Smooth muscle cell of the brain vasculature (primary cell): Measurements from ENCODE around the gene G6PC3.
"Not testable (repeated sequence)": the region's sequence is repeated elsewhere in the genome, so short reads cannot be mapped to it uniquely, and the experiment has no call there.

Experiments used
- DNase-seq: peaks from one replicate; pipeline ENCODE4 v3.0.0-alpha.2; 2012; ENCODE audit warnings: low read depth, low spot score

The G6PC3 gene

DNA sequence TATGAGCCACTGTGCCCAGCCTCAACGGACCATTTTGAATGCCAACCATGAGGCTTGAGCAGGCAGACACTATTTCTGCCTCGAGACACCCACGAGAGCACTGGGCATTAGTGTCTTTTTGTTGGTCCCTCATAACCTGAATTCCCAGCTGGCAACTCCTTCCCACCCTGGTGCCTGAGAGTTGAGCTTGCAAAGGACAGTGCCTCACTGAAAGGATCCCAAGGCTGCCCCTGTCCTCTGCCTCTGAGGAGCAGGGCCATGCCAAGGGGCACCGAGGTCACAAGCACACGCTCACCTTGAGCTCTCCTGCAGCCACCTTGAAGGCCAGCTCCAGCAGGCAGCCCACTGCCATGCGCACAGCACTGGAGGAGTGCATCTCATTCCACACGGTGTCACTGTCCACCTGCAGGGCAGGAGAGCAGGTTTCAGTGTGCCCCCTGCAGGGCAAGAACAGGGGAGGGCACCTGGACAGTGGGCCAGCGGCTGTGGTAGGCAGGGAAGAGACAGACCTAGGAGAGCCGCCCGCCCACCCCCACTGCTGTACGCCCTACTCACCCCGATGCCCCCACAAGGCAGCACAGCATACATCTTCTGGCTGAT, 12.8 kb downstream of the G6PC3 start:
- no peak for DNase-seq

DNA sequence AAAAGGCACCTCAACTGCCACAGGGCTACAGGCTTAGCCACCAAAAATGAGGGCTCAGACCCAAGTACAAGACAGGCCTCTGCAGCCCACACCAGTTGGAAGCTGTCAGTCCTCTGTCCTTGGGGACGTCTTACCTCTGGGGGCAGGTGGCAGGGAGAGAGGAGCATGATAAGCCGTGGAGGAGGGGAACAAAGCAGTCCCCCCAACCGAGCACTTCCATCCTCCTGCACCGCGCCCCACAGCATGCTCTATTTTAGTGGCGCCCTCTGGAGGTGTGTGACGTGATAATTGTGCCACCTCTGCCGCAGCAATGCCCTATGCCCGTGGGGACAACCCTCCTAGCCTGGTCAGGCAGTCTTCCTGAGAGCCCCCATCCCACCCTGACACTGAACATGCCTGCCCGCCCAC, 13.6 kb downstream of the G6PC3 start:
- no peak for DNase-seq

DNA sequence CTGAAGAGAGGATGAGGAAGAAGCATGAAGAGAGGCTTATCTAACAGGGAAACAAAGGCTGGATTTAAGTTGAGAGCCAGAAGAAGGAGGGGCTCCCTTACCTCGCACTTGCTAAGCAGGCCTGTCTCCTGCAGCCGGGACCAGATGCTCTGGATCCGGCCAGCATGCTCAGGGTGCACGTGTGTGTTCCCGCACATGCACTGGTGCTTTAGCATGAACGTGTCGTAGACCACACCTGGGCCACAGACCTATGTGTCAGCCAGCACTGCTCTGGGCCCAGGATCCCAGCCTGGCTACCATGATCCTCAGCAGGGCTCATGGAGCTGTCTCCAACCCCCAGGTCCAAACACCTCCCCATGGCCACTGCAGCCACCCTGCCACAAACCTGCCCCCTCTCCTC, 14.4 kb downstream of the G6PC3 start:
- no peak for DNase-seq

DNA sequence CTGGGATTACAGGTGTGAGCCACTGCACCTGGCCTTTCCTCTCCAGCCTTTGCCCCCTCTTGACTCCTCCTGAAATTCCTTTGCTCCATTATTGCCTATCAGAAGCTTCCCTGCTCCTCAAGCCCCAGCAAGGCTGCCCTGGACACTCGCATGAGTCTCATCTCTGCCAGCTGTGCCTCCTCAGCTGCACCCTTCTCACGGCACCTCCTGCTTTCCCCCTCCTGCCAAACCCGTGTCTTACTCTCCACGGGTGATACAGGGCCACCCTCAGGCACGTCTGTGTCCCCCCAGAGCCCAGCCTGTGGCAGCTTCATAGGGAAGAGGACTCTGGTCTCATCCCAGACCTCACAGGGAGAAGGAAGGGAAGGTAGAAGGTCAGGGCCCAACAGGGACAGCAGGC, 15.4 kb downstream of the G6PC3 start:
- no peak for DNase-seq

DNA sequence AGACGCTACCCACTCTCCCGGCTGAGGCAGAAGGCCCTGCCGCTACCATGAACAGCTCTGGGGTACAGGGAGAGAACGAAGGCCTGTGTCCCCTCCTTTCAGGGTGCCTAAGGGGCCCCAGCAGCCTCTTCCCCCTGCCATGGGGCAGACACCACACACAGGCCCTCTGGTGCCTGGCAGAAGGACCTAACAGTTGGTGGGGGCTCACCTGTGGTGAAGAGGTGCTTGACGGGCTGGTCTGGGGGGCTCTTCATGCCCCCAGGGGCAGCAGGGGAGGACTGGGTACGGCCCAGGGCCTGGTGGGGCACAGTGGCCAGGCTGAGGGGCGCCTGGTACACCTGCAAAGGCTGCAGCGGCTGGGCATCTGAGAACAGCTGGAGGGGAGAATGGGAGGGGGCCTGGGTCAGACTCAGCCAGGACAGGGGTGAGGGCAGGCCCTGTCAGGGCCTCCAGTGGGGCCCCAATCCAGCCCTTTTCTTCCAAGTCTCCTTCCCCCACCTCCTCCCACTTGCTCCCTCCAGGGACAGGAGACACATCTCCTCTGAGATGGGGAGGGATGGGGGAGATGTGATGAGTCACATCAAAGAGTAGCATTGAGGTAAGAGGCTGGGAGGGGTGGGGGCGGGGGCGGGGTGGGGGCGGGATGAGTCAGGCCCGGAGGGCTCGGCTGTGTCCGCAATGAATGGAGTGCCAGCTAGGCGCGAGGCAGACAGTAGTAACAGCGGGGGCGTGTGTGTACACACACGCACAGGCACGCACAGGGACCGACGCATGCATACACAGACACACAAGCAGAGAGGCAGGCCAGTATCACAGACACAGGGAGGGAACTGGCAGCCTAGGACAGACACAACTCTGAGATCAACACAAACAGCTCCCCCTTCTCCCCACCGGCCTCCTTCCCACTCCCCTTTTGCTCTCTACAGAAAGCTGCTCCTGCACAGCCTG, 16.1 kb downstream of the G6PC3 start:
- DNase-seq = peak; percentile 50

DNA sequence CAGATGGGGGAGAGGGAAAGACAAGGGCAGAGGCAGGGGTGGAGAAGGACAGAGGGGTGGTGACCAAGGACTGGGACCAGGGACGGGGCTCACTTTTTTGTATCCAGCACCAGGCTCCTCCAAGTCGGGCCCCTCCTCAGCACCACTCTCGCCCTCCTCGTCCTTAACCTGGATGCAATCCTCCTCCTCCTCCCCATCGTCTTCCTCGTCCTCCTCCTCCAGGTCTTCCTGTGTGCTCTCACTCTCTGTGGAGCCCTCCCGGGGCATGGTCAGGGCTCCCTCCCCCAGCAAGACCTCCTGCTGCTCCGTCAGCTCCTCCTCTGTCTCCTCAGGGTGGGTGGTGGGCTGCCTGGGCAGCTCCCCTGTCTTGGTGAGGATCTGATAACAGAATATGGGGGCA, 16.8 kb downstream of the G6PC3 start:
- DNase-seq = no peak

DNA sequence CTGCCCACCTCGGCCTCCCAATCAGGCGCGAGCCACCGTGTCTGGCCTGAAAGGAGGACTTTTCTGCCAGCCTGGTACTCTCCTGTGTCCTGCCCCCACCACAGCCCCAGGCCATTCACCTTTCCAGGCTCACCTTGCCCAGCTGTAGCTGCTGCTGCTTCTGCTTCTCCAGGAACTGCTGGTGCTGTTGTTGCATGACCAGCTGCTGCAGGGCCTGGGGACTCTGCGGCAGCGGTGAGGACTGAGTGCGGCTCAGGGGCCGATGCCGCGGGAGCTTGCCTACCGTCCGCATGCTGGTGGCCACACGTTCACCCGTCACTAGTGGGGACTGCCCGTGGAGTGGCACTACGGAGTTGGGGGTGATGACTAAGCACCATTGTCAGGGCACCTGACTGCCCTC, 17.7 kb downstream of the G6PC3 start:
- DNase-seq = no peak

DNA sequence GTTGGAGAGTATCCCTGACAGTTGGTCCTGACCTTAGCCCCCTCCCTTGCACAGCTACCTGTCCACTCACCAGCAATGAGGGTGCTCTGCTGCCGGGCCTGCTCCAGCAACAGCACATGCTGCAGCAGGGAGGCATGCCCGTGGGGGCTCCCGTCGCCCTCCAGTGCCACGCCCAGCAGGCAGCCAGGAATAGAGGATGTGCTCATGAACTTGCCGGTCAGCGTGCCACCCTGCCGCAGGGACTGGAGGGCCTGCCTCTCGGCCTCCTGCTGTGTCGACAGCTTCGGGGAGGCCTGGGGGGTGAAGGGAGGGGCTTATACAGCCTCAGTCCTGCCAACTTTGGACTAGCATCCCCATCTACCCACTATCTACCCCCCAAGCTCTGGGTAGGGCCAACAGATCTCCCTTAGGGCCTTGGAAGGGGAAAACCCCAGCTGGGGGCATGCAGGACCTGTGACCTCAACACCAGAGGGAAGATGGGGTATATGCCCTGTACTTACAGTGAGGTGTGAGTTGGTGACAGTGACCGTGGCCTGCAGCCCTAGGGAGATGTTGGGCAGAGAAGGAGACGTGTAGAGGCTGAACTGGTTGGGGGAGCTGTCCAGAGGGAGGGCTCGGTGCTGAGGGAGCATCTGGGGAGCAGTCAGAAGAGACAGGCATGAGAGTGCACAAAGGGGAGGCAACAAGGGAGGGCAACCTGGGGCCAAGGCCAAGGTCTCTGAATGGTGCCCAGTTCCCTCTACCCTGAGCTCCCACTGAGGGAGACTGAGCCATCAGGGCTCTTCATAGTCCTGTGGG, 20.9 kb downstream of the G6PC3 start:
- DNase-seq = no peak

DNA sequence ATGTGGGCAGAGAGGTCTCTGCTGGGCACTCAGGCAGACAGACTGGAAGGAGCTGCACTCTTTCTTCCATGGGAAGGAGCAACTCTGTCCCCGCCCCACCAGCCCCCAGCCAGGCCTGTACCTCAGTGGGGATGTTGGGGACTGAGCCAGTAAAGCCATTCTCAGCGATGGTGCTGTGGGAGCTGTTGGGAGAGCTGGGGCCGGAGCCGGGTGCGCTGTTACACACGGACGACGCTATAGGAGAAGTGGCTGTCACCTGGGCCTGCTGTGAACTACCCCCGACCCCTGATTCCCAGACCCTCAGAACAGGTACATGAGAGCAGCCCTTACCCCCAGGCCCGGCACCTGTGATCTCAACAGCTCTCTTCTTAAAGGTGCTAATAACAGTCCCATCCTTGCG, 21.5 kb downstream of the G6PC3 start:
- no peak for DNase-seq

DNA sequence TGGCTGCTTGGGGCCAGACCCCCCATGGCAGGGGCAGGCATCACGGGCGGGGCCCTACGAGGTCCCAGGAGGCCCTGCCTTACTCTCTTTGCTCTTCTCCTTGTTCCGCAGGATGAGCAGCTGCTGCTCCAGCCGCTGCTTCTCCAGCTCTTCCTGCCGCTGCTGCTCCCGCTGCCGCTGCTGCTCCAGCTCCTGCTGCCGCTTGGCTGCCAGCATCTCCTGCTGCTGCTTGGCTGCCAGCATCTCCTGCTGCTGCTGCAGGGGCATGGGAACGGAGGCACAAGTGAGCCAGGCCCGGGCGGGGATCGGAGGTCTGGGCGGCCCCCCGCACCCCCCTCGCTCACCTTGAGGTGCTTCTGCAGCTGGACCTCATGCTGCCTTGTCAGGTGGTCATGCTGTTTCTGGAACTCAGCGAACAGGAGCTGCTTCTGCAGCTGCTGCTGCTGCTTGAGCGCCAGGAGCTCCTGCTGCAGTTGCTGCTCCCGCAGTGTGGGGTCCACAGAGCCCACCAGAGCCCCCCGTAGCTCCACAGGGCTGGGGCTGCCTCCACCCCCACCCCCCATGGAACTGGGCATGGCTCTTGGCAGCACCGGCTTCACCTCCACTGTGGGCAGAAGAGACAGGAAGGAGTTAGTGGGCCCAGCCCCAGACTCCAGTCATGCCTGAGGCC, 22.8 kb downstream of the G6PC3 start:
- DNase-seq = no peak

DNA sequence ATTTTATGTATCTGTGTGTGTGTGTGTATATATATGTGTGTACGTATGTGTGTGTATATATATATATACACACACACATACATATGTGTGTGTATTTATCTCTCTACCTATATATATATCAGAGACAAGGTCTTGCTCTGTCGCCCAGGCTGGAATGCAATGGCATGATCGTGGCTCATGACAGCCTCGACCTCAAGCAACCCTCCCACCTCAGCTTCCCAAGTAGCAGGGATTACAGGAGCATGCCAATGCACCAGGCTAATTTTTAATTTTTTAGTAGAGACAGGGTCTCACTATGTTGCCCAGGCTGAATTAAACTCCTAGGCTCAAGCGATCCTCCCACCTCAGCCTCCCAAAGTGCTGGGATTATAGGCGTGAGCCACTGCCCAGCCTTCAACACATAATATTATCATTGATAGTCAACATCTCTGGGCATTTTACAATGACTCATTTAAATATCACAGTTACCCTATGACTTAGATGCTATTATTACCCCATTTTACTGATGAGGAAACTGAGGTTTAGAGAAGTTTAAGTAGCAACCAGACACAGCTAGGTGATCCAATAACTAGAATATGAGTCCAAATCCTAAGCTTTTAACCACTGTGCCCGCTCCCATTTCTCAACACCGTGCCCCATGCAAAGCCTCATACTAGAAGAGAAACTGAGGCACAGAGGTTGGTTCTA, 24.3 kb downstream of the G6PC3 start:
- DNase-seq = no peak

DNA sequence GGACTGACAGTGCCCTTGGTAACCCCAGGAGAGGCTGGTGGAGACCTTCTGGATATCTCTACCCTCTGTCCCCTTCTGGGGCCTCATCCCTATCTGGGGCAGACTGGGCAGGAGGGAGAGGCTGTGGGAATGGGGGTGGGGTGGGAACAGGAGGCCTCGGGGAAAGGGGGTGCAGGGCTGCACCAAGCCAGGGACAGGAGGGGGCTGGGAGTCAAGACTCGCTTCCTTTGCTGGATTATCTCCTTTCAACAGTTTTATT, 24.8 kb downstream of the G6PC3 start:
- no peak for DNase-seq

DNA sequence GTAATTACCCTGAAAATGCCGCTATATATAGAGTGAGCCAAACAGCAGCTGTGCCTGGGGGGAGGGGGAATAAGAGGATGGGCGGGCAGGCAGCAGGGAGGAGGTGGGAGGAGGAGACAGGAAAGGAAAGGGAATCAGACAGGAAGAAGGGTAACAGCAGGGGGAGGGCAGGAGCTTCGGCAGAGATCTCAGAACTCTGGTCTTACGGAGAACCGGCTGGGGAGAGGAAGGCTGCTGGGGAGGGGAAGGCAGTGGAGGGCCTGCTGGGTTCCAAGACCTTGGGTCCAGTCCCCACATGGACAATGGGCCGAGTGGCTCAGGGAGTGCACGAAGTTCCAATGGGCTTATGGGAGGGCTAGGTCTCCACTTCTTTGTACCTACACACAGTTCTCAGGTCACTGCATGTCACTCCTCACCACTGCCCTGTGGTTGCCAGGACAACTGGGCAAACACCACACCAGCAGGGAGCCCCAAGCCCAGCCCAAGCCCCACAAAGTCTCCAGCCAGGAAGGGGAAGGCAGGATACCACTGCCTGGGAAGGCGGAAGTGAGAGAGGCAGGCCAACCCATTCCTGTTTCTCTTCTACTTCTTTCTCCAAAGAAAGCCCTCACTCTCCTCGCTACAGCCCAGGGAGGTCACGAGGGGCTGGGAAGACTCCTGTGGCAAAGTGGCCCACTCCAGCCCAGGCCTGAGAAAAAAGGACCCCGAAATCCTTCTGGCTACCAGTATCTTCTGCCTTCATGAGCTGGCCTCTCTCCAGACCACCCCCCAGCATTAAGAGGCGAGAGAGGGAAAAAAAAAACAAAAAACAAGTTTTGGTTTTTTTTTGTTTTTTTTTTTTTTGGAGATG, 25.3 kb downstream of the G6PC3 start:
- DNase-seq = peak; percentile 91

DNA sequence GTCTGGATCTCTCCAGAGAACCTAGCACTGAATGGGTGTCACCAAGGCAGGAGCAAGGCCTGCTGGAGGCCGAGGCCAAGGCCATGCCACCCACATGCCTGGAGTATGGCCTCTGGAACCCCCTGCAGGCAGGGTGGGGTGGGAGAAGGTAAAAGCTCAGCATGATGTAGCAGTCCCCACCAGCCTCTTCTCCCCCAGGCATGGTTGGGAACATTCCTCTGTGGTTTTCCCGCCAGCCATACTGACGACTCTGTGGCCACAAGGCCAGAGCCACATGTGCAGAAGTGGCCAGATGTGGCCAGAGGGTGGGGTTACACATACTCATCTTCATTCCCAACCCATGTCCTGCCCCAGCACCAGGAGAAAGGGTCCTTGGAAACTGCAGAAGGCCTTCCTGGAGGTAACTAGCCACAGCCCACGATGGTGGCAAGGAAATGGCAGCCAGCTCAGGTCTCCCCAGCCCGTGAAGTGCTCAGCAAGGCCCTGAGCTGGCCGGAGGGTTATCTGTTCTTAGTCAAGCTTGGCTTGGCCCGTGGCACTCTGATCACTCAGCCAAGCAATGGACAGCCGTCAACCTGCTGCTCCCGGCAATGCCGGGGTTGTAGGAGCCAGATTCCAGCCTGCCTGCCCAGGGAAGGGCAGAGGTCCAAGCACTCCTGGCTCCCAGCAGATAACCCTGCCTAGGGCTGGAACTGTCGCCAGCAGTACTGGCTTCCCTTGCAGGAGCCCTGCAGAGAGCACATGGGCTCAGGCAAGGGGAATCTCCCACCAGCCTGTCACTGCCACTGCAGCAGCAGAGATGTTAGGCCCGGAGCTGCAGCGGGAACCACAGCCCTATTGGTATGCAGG, 26.8 kb downstream of the G6PC3 start:
- no peak for DNase-seq

DNA sequence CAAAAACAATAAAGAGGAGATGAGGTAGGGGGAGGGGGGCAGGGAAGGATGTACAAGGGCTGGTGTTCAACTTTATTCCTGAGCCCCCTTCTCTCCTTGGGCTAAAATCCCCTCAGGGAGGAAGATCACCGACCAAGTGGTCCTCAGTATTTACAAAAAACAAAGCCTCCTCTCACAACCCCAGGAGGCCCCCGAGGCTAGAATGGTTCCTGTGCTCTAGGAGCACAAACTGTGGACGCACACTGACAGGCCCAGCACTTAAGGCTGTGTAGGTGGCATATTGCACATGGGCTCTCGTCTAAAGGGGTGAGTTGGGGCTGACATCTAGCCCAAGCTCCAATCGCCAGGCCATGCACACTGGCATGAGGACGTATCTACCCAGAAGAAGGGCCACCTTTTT, 31.3 kb downstream of the G6PC3 start:
- not testable (repeated sequence) for DNase-seq

DNA sequence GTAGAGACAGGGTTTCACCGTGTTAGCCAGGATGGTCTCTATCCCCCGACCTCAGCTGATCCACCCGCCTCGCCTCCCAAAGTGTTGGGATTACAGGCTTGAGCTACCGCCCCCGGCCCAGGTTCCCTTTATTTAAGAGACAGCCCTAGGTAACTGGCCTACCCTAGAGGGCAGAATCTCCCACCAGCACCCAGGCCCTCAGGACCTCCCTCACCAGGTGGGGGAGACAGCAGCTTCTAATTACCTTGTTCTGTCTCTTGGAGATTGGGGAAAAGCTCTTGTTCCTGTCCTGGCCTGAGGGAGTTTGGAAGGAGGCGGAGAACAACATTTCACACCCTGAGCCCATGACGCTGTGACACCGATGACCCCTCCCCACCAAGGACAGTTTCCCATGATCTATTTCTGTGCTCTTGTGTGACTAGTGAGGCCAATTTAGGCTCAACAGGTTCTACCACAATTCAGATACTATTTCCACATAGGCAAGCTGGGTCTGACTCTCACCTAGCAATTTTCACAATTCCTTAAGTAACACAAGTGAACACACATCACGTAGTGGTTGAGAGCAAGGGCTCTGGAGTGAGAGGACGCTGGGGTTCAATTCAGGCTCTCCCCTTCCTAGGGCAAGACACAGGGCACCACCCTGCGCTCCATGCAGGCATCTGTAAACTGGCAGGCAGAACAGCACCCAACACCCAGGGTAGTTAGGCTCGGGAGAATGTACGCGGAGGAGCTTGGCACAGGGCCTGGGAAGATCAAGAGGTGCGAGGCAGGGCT, 32.5 kb downstream of the G6PC3 start:
- DNase-seq = no peak

DNA sequence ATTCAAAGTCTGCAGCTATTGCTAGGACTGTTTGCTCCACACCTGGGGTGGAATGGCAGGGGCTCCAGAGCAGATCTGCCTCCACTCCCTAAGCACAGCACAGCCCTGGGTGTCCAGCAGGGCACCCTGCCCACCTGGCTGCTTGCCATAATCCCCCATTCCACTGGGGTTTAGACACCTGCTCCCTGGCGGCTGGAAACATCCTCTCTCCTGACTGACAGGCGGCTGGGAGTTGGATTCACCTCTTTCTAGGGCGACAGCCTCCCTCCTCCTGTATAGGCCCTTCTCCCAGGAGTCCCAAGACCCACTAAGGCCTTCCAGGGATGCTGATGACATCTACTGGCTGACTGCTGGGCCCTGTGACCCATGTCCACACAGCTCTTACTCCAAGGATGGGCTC, 34.9 kb downstream of the G6PC3 start:
- DNase-seq = no peak

DNA sequence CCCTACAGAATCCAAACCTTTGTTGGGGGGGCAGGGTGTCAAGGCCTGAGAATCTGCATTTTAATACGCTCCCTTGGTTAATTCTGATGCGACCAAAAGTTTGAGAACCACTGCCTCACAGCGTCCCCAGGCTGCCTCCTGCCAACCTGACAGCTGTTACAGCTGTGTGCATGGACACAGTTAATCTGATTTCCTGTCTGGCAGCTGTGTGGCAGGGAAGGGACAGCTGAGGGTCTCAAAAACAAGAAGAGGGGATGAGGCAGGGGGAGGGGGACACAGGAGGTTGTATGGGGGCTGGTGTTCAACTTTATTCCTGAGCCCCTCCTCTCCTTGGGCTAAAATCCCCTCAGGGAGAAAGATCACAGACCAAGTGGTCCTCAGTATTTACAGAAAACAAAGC, 35.4 kb downstream of the G6PC3 start:
- no peak for DNase-seq

DNA sequence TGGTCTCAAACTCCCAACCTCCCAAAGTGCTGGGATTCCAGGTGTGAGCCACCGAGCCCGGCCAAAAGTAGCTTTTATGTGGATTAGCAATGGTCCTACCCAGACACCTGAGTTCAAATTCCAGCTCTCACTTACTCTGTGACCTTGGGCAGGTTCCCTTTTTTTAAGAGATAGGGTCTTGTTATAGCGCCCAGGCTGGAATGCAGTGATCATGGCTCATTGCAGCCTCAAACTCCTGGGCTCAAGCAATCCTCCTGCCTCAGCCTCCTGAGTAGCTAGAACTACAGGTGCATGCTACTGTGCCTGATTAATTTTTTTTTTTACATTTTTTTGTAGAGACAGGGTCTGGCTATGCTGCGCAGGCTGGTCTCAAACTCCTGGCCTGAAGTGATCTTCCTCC, 36.3 kb downstream of the G6PC3 start:
- DNase-seq = no peak
